ENCODE measurements around the gene ALLC. TPM values are rescaled to one million over a fixed set of nuclear protein-coding genes. Genes with fewer than 3 reads are reported as not detected.

ALLC gene
- total and polyA plus RNA-seq, 10 of the 15 experiments (the other 5 are each of a cell fraction or from before 2014, with no cell fraction given), result 0.05 TPM; not detected in 9

- TF ChIP-seq E2F4 (IDR thresholded peaks at IDR 0.05; ENCODE audit: low read depth, low read length), result no peak
- TF ChIP-seq ATF2 (IDR thresholded peaks at IDR 0.05; ENCODE audit: low read length), result no peak
- TF ChIP-seq E2F8 (IDR thresholded peaks at IDR 0.05; ENCODE audit: low read depth, partially characterized antibody), result no peak
These were observed 29.2 kb upstream of the ALLC start (continued) for GRCh38 chr2:3628800-3629199.

- ChIA-PET CTCF (no interaction called here), POLR2A (no interaction called here), RAD21 (ENCODE audit: unreplicated experiment) (no interaction called here), SMC1A (ENCODE audit: uncharacterized antibody, unreplicated experiment) (no interaction called here)
- Histone ChIP-seq H2AFZ (ENCODE audit: control insufficient read depth, low read depth, low read length) (no peak overlapping the region), H3K27me3 (replicated peaks in 1 of 2; ENCODE audit: control insufficient read depth in 2 of 2, insufficient read depth in 2 of 2, low read length in 1 of 2) (no peaks in the 10 kb centered on the region), H3K9ac (ENCODE audit: control insufficient read depth, insufficient read depth, low read length) (no peak overlapping the region), H3K79me2 (ENCODE audit: control insufficient read depth, insufficient read depth, low read length) (no peaks in the 10 kb centered on the region), H4K20me1 (ENCODE audit: control insufficient read depth, insufficient read depth) (no peaks in the 10 kb centered on the region), H3K4me3 (no peak overlapping the region), H3K9me3 (replicated peaks; ENCODE audit: control insufficient read depth, insufficient read depth, low read length) (no peaks in the 10 kb centered on the region), H3K36me3 (ENCODE audit: control insufficient read depth in 2 of 2, insufficient read depth in 2 of 2, low read length in 1 of 2) (no peaks in the 10 kb centered on the region), H3K4me2 (ENCODE audit: control insufficient read depth, insufficient read depth) (no peak overlapping the region), H3K27ac (ENCODE audit: control insufficient read depth, insufficient read depth) (no peak overlapping the region), H3K4me1 (ENCODE audit: control insufficient read depth, insufficient read depth, low read length) (no peaks in the 10 kb centered on the region)
- DNase-seq (ENCODE audit: low read depth, low spot score) (no peak), ATAC-seq (no peak), FAIRE-seq (no peak)
- no peak for TF ChIP-seq BCL11A (IDR thresholded peaks at IDR 0.05; ENCODE audit: low read depth, low read length)
- no TSS peak for BruUV-seq (replicated peaks)
- intact Hi-C loops (cut with micrococcal nuclease; ENCODE audit: unreplicated experiment), result no loop called here
- 76% methylated on average over 7 of the region's 7 CpGs for WGBS (ENCODE audit: insufficient coverage, insufficient replicate concordance, low lambda C conversion rate, missing lambda C conversion rate)
- in situ Hi-C loops (cut with MboI), result no loop called here
These were observed 27.4 kb upstream of the ALLC start for GRCh38 chr2:3630631-3631030.

Measured in GM12878 (cell line).